DOHH2 (cell line): ENCODE measurements around the gene THAP12.

Source experiments
- H3F3A ChIP-seq: fragments of 200-600 bp; sonication (generic), shearing (Covaris generic); 2 replicates; pipeline ENCODE4 v1.6.0; 2016; ENCODE audit warnings: antibody characterized with exemption, mild to moderate bottlenecking; ENCODE audit not compliant: control insufficient read depth, insufficient read depth
- H3K27ac ChIP-seq: fragments of 200-600 bp; sonication (generic); 2 replicates; pipeline ENCODE4 v1.5.1; 2014; ENCODE audit warnings: low read depth, mild to moderate bottlenecking, low read length, moderate library complexity
- H3K27me3 ChIP-seq: fragments of 200-600 bp; sonication (generic); 2 replicates; pipeline ENCODE4 v1.6.1; 2014; ENCODE audit warnings: mild to moderate bottlenecking, low read length, mixed read lengths; ENCODE audit not compliant: control insufficient read depth
- H3K36me3 ChIP-seq: fragments of 200-600 bp; sonication (generic); 2 replicates; pipeline ENCODE4 v1.6.1; 2014; ENCODE audit warnings: mild to moderate bottlenecking, low read length, moderate library complexity, mixed read lengths; ENCODE audit not compliant: control insufficient read depth
- H3K4me1 ChIP-seq: fragments of 200-600 bp; sonication (generic); 2 replicates; pipeline ENCODE4 v1.6.1; 2014; ENCODE audit warnings: mild to moderate bottlenecking, low read length, mixed read lengths; ENCODE audit not compliant: control insufficient read depth
- H3K4me2 ChIP-seq: fragments of 200-600 bp; sonication (generic); 2 replicates; pipeline ENCODE4 v1.6.0; 2014; ENCODE audit warnings: mild to moderate bottlenecking, low read length, moderate library complexity
- H3K4me3 ChIP-seq: fragments of 200-600 bp; sonication (generic); 2 replicates; pipeline ENCODE4 v1.5.1; 2014; ENCODE audit warnings: mild to moderate bottlenecking, low read length, mixed read lengths
- H3K79me2 ChIP-seq: fragments of 200-600 bp; sonication (generic); 2 replicates; pipeline ENCODE4 v1.6.1; 2014; ENCODE audit warnings: mild to moderate bottlenecking, low read length, mixed read lengths; ENCODE audit not compliant: control insufficient read depth
- H3K9me2 ChIP-seq: fragments of 200-600 bp; sonication (generic); replicated peaks from 2 replicates; pipeline ENCODE4 v1.6.1; 2014; ENCODE audit warnings: mild to moderate bottlenecking, low read length, mixed read lengths; ENCODE audit not compliant: control insufficient read depth
- H3K9me3 ChIP-seq: fragments of 200-600 bp; sonication (generic); 2 replicates; pipeline ENCODE4 v1.6.1; 2014; ENCODE audit warnings: antibody characterized with exemption, low read length, mixed read lengths; ENCODE audit not compliant: control insufficient read depth, insufficient read depth
- H4K20me1 ChIP-seq: fragments of 200-600 bp; sonication (generic); 2 replicates; pipeline ENCODE4 v1.6.0; 2014; ENCODE audit warnings: low read depth, mild to moderate bottlenecking, antibody characterized with exemption, low read length, moderate library complexity; ENCODE audit not compliant: control insufficient read depth, insufficient read depth
- CTCF ChIP-seq: fragments of 200-600 bp; sonication (generic); IDR thresholded peaks from one replicate; pipeline ENCODE4 v1.5.1; 2014; ENCODE audit warnings: antibody characterized with exemption, mild to moderate bottlenecking, low read depth, low read length; ENCODE audit not compliant: poor library complexity, severe bottlenecking
- EZH2phosphoT487 ChIP-seq: fragments of 200-600 bp; sonication (generic); IDR thresholded peaks from 2 replicates; pipeline ENCODE4 v1.6.1; 2017; ENCODE audit warnings: borderline replicate concordance, mild to moderate bottlenecking, antibody characterized with exemption, low read length, moderate library complexity, mixed read lengths

Gene THAP12

DNA sequence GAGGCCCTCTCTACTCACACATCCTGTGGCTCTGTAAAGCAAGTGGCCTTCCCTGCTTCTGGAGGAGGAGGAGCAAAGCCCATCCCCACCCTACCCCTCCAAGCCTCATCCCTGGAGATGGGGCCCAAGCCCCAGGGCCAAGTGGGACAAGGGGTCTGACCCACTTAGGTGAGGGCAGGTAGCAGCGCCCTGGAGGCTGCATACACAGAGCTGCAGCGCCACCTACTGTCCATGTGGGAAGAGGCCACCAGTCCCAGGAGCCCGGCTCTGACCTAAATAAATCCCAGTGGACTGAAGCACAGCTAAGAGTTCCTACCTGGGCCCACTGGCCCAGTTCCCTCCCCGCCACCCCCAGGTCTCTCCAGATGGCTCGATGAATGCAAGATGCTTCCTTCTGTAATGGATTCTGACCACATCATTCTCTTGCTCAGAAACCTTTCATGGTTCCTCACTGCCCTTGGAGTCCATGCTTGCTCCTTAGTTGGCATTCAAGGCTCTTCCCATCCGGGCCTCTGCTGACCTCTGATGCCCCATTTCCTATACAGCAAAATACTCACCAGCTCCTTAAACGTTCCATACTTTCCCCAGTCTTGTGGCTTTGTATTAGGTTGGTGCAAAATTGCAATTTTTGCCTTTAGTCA lies 62.1 kb downstream of the THAP12 start:
- Histone ChIP-seq H3K9me3 (no peaks in the 10 kb centered on the region), H3K4me2 (no peak overlapping the region), H3K4me1 (no peaks in the 10 kb centered on the region), H3K79me2 (no peaks in the 10 kb centered on the region), H3F3A (no peaks in the 10 kb centered on the region), H3K27ac (no peak overlapping the region), H3K27me3 (peaks cover 32% of the 10 kb centered on the region), H4K20me1 (no peaks in the 10 kb centered on the region), H3K4me3 (no peak overlapping the region), H3K36me3 (no peaks in the 10 kb centered on the region), H3K9me2 (no peaks in the 10 kb centered on the region)
- TF ChIP-seq CTCF (peak; percentile 93), EZH2phosphoT487 (no peak)

- Histone ChIP-seq H3K9me3 (no peaks in the 10 kb centered on the region), H3K4me1 (no peaks in the 10 kb centered on the region), H3K9me2 (no peaks in the 10 kb centered on the region), H3K79me2 (no peaks in the 10 kb centered on the region), H3K36me3 (no peaks in the 10 kb centered on the region), H3F3A (no peaks in the 10 kb centered on the region), H3K4me3 (no peak overlapping the region), H4K20me1 (no peaks in the 10 kb centered on the region), H3K4me2 (no peak overlapping the region), H3K27ac (no peak overlapping the region), H3K27me3 (peaks cover 22% of the 10 kb centered on the region)
- no peak for TF ChIP-seq CTCF
- no peak for TF ChIP-seq EZH2phosphoT487
Measured at GRCh38 chr11:76317296-76317695, 63.6 kb downstream of the THAP12 start.

GRCh38 chr11:76316726-76317125 lies 64.2 kb downstream of the THAP12 start:
- Histone ChIP-seq H3F3A (no peaks in the 10 kb centered on the region), H3K4me2 (no peak overlapping the region), H3K4me1 (no peaks in the 10 kb centered on the region), H3K9me3 (no peaks in the 10 kb centered on the region), H3K27me3 (peaks cover 19% of the 10 kb centered on the region), H3K79me2 (no peaks in the 10 kb centered on the region), H3K4me3 (no peak overlapping the region), H3K36me3 (no peaks in the 10 kb centered on the region), H4K20me1 (no peaks in the 10 kb centered on the region), H3K9me2 (no peaks in the 10 kb centered on the region), H3K27ac (no peak overlapping the region)
- TF ChIP-seq CTCF (no peak), EZH2phosphoT487 (no peak)
